Astrocyte of the spinal cord (primary cell): Measurements from ENCODE around the gene TBKBP1.

Experiments
- DNase-seq: peaks from one replicate; pipeline ENCODE4 v3.0.0; 2011; ENCODE audit warnings: low read depth, low spot score
- H3K4me3 ChIP-seq: 2 replicates; pipeline ENCODE4 v1.5.1; 2011; ENCODE audit warnings: low read depth, mild to moderate bottlenecking, low read length, moderate library complexity
- CTCF ChIP-seq: IDR thresholded peaks from 2 replicates; pipeline ENCODE4 v1.5.1; 2012; ENCODE audit warnings: low read depth, mild to moderate bottlenecking, low read length, inconsistent platforms
- in situ Hi-C: cut with HindIII; loops from 2 replicates; pipeline ENCODE4 v1.10.0; 2017; ENCODE audit warnings: low sequenced_read_pairs

Gene TBKBP1

GRCh38 chr17:47664624-47664941, 29.4 kb upstream of the TBKBP1 start:
- no peak for DNase-seq

GRCh38 chr17:47665655-47666054, 28.3 kb upstream of the TBKBP1 start:
- in situ Hi-C loops, result no loop called here
- TF ChIP-seq CTCF, result no peak
- DNase-seq, result no peak
- H3K4me3 ChIP-seq, result no peak overlapping the region

More at GRCh38 chr17:47664624-47664941, 29.4 kb upstream of the TBKBP1 start:
- no peak overlapping the region for H3K4me3 ChIP-seq
- in situ Hi-C loops, result no loop called here
- no peak for TF ChIP-seq CTCF

- no peak for TF ChIP-seq CTCF
- in situ Hi-C loops, result no loop called here
- no peak for DNase-seq
- no peak overlapping the region for H3K4me3 ChIP-seq
Measured at GRCh38 chr17:47669081-47669480, 24.9 kb upstream of the TBKBP1 start.

- no peak for TF ChIP-seq CTCF
- in situ Hi-C loops, result no loop called here
- DNase-seq, result no peak
- no peak overlapping the region for H3K4me3 ChIP-seq
Measured at GRCh38 chr17:47670064-47670463, 23.9 kb upstream of the TBKBP1 start.

GRCh38 chr17:47674499-47674898, 19.5 kb upstream of the TBKBP1 start:
- no peak overlapping the region for H3K4me3 ChIP-seq
- DNase-seq, result no peak
- in situ Hi-C loops, result no loop called here
- no peak for TF ChIP-seq CTCF

GRCh38 chr17:47675380-47676198, 18.4 kb upstream of the TBKBP1 start:
- H3K4me3 ChIP-seq, result no peak overlapping the region
- no peak for DNase-seq
- in situ Hi-C loops, result no loop called here
- no peak for TF ChIP-seq CTCF
